Keratinocyte (primary cell): ENCODE results near the gene P2RX7. TPM values are rescaled to one million over a fixed set of nuclear protein-coding genes. Genes with fewer than 3 reads are reported as not detected.

ENCODE experiments used
- DNase-seq: peaks from one replicate; pipeline ENCODE4 v3.0.0-alpha.2; 2011; ENCODE audit warnings: low read depth, missing footprints, low spot score
- FAIRE-seq: peaks from 2 replicates; lab custom pipeline; 2011; peaks lifted over from hg19 to GRCh38; lab: Jason Lieb, UNC
- H2AFZ ChIP-seq: 2 replicates; pipeline ENCODE4 v1.6.0; 2012; ENCODE audit warnings: low read length, control low read depth, inconsistent platforms; ENCODE audit not compliant: control insufficient read depth
- H3K27ac ChIP-seq: 2 replicates; pipeline ENCODE4 v1.5.1; 2011; ENCODE audit warnings: low read length; ENCODE audit not compliant: control insufficient read depth, insufficient read depth
- H3K27me3 ChIP-seq: 3 replicates; pipeline ENCODE4 v1.6.0; 2011; ENCODE audit warnings: low read length; ENCODE audit not compliant: control insufficient read depth, insufficient read depth; ENCODE audit errors: extremely low read depth
- H3K36me3 ChIP-seq, 2 experiments: 2 replicates in 1 of 2; 3 replicates in 1 of 2; pipeline ENCODE4 v1.5.1; 2011; ENCODE audit warnings: low read length in 2 of 2, mild to moderate bottlenecking in 1 of 2; ENCODE audit not compliant: control insufficient read depth in 2 of 2, insufficient read depth in 2 of 2; ENCODE audit errors: extremely low read depth in 1 of 2
- H3K4me1 ChIP-seq: 3 replicates; pipeline ENCODE4 v1.5.1; 2011; ENCODE audit warnings: low read length; ENCODE audit not compliant: control insufficient read depth, insufficient read depth; ENCODE audit errors: extremely low read depth
- H3K4me2 ChIP-seq: 3 replicates; pipeline ENCODE4 v1.6.0; 2011; ENCODE audit warnings: low read depth, low read length; ENCODE audit not compliant: control insufficient read depth, insufficient read depth; ENCODE audit errors: extremely low read depth
- H3K4me3 ChIP-seq, 3 experiments: fragments of 200-600 bp in 1 of 3; sonication (generic) in 1 of 3; 2 replicates in 2 of 3; 3 replicates in 1 of 3; pipeline ENCODE4 v1.5.1; 2011 to 2016; ENCODE audit warnings: low read length in 3 of 3, mild to moderate bottlenecking in 3 of 3, control low read depth in 2 of 3, inconsistent platforms in 1 of 3, low read depth in 1 of 3, mixed read lengths in 1 of 3, mixed run types in 1 of 3, moderate library complexity in 1 of 3; ENCODE audit not compliant: control insufficient read depth in 2 of 3, insufficient read depth in 2 of 3; ENCODE audit errors: extremely low read depth in 1 of 3
- H3K79me2 ChIP-seq: 2 replicates; pipeline ENCODE4 v1.6.0; 2012; ENCODE audit warnings: low read length; ENCODE audit not compliant: control insufficient read depth, insufficient read depth
- H3K9ac ChIP-seq: 3 replicates; pipeline ENCODE4 v1.6.0; 2011; ENCODE audit warnings: low read length; ENCODE audit not compliant: control insufficient read depth, insufficient read depth; ENCODE audit errors: extremely low read depth
- H3K9me1 ChIP-seq: 3 replicates; pipeline ENCODE4 v1.6.0; 2011; ENCODE audit warnings: low read length; ENCODE audit not compliant: control insufficient read depth, insufficient read depth; ENCODE audit errors: extremely low read depth
- H3K9me3 ChIP-seq: 2 replicates; pipeline ENCODE4 v1.5.1; 2012; ENCODE audit warnings: low read depth, low read length; ENCODE audit not compliant: control insufficient read depth
- H4K20me1 ChIP-seq: 3 replicates; pipeline ENCODE4 v1.6.0; 2011; ENCODE audit warnings: low read length; ENCODE audit not compliant: control insufficient read depth, insufficient read depth; ENCODE audit errors: extremely low read depth
- CTCF ChIP-seq, 3 experiments: IDR thresholded peaks in 1 of 3; conservative IDR thresholded peaks in 1 of 3; optimal IDR thresholded peaks in 1 of 3; 2 replicates in 2 of 3; 3 replicates in 1 of 3; pipeline versions ENCODE3 to v1.5.1; 2011; ENCODE audit warnings: low read length in 3 of 3, mild to moderate bottlenecking in 3 of 3, moderate library complexity in 2 of 3, control low read depth in 1 of 3, inconsistent platforms in 1 of 3; ENCODE audit not compliant: insufficient read depth in 2 of 3; ENCODE audit errors: extremely low read depth in 1 of 3
- EZH2 ChIP-seq: IDR thresholded peaks from one replicate; pipeline ENCODE4 v1.6.1; 2012; ENCODE audit warnings: inconsistent platforms, mild to moderate bottlenecking, low read length, moderate library complexity
- dilution Hi-C: fragments of 300-500 bp; cut with MboI; formaldehyde crosslinking; loops from one replicate; pipeline ENCODE4 v1.7.0; 2020; ENCODE audit warnings: low sequenced_read_pairs; ENCODE audit not compliant: extremely low pct_ligation_motif_present
- polyA plus RNA-seq, 5 experiments: library from polyadenylated mRNA; depleted of rRNA in 3 of 5; stranded (reverse) in 3 of 5; stranded (forward) in 1 of 5; unstranded in 1 of 5; fragments of >200 nt; gene quantifications; 1 replicate in 1 of 5; 2 replicates in 3 of 5; 3 replicates in 1 of 5; pipeline versions ENCODE4 v1.2.1 to v1.2.3, GENCODE V29; 2011 to 2012; ENCODE audit warnings: missing spikeins in 2 of 5, low read depth in 1 of 5, low replicate concordance in 1 of 5

P2RX7 gene
- polyA plus RNA-seq, 1 donor (not counting 4 experiments of a cell fraction or from before 2014, with no cell fraction given), result 0.20 TPM

GRCh38 chr12:121092034-121092433 is 40.6 kb upstream of the P2RX7 start:
- no peak for TF ChIP-seq EZH2
- TF ChIP-seq CTCF (optimal IDR thresholded peaks at IDR 0.05 in 1 of 3, IDR thresholded peaks at IDR 0.05 in 1 of 3, conservative IDR thresholded peaks at IDR 0.05 in 1 of 3; ENCODE audit: extremely low read depth in 1 of 3, insufficient read depth in 2 of 3, low read length in 3 of 3), result no peak

GRCh38 chr12:121093487-121093891 is 39.2 kb upstream of the P2RX7 start:
- Histone ChIP-seq H3K36me3 (no peaks in the 10 kb centered on the region), H3K4me3 (no peak overlapping the region), H3K4me2 (no peak overlapping the region), H2AFZ (no peak overlapping the region), H4K20me1 (no peaks in the 10 kb centered on the region), H3K27me3 (peaks cover 8% of the 10 kb centered on the region), H3K4me1 (peaks cover 4% of the 10 kb centered on the region), H3K27ac (no peak overlapping the region), H3K9me1 (no peaks in the 10 kb centered on the region), H3K9me3 (no peaks in the 10 kb centered on the region), H3K9ac (no peak overlapping the region), H3K79me2 (no peaks in the 10 kb centered on the region)
- FAIRE-seq (no peak), DNase-seq (no peak)
- no peak for TF ChIP-seq EZH2
- TF ChIP-seq CTCF (optimal IDR thresholded peaks at IDR 0.05 in 1 of 3, IDR thresholded peaks at IDR 0.05 in 1 of 3, conservative IDR thresholded peaks at IDR 0.05 in 1 of 3; ENCODE audit: extremely low read depth in 1 of 3, insufficient read depth in 2 of 3, low read length in 3 of 3), result no peak
- dilution Hi-C loops, result no loop called here

More at GRCh38 chr12:121092034-121092433, 40.6 kb upstream of the P2RX7 start:
- DNase-seq (no peak), FAIRE-seq (no peak)
- Histone ChIP-seq H3K27me3 (peaks cover 8% of the 10 kb centered on the region), H3K4me2 (no peak overlapping the region), H3K9me1 (no peaks in the 10 kb centered on the region), H2AFZ (no peak overlapping the region), H3K36me3 (no peaks in the 10 kb centered on the region), H3K27ac (no peak overlapping the region), H3K4me1 (peaks cover 4% of the 10 kb centered on the region), H3K9ac (no peak overlapping the region), H4K20me1 (no peaks in the 10 kb centered on the region), H3K4me3 (no peak overlapping the region), H3K9me3 (no peaks in the 10 kb centered on the region), H3K79me2 (no peaks in the 10 kb centered on the region)
- dilution Hi-C loops, result no loop called here
